NOMO-1 treated with dmso at 0.1 percent for 144 hours (cell line): ENCODE results near the gene CCIN.

Source experiments
- DNase-seq: peaks from one replicate; lab custom pipeline; 2025; ENCODE audit not compliant: unreplicated experiment; lab: John Stamatoyannopoulos, UW

Gene CCIN

DNA sequence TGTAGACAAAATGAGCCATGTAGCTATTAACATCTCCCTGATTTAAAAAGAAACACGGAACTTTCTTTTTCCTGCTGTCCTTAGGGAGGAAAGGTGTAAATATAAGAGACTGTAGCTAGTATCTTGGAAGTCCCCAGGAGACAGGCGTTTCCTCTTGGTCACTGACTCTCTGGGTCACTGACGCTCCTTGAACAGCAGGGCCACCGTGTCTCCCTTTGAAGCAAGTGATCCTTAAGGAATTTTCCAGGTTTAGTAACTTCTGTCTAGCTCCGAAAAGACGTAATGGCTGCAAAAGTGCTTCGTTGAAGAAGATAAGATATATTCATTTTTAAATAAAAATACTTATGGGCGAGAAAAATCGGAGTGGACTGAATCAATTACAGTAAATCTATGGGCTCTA, 20.8 kb downstream of the CCIN start:
- DNase-seq = no peak

DNA sequence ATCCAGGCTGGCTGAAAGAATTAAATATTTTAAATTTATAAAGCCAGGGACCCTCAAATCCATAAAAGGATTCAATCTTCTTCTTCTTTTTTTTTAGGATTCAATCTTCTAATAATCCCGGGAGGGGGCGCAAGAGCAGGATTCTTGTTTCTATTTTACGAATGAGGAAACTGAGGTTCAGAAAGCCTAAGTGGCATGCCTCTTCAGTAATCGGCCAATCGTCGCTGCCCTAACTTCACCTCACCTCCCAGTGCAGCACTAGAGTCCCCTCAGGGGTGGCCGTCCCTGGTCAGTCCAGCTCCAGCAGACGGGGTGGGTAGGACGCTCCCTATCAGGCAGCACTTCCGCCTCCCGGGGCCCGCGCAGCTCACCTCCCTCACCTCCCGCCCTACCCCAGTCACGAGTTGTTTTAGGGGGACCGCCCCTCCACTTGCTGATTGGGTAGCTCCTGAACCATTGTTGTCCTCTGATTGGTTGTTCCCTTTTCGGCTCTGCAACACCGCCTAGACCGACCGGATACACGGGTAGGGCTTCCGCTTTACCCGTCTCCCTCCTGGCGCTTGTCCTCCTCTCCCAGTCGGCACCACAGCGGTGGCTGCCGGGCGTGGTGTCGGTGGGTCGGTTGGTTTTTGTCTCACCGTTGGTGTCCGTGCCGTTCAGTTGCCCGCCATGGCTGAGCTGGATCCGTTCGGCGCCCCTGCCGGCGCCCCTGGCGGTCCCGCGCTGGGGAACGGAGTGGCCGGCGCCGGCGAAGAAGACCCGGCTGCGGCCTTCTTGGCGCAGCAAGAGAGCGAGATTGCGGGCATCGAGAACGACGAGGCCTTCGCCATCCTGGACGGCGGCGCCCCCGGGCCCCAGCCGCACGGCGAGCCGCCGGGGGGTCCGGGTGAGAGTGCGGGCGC, 21.5 kb downstream of the CCIN start, which contains the start of gene CLTA:
TSS of gene CLTA (plus strand) at position 534 of the 902 bp plus-strand sequence. CDS start at position 670, 136 bp downstream.
- peak; percentile 100 for DNase-seq

DNA sequence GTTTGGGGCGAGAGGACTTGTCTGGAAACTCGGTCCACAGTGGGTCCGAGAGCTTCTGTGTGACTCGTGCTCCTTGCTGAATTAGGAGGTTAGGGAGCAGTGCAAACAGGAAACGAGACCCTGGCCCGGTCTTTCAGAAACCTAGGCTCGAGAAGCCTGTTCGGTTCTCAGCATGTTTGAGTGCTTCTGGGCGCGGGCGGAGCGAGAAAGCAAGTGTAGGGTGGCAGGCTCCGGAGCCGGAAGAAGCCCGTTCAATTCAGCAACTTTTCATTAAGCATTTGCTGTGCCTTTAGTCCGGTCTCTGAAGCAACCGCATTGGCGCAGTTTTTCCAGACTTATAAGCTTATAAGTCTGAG, 22.1 kb downstream of the CCIN start:
- peak; percentile 36 for DNase-seq

DNA sequence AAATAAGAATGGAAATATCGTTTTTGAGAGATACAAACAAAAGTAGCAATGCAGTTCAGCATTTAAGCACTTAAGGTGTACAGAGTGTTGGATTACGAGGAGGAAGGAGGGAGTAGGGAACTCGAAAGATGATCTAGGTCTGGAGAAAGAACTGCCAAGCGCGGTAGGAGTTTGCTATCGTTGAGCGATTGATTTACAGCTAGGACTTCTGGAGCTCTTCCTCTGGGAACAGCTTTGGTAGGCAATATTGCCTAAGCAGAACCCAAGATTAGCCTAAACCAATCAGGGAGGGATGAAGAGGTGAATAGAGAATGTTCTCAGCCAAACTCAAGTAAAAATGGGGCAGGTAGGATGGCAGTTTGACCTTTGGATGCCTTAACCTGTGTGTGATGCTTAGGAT, 22.5 kb downstream of the CCIN start:
- no peak for DNase-seq

DNA sequence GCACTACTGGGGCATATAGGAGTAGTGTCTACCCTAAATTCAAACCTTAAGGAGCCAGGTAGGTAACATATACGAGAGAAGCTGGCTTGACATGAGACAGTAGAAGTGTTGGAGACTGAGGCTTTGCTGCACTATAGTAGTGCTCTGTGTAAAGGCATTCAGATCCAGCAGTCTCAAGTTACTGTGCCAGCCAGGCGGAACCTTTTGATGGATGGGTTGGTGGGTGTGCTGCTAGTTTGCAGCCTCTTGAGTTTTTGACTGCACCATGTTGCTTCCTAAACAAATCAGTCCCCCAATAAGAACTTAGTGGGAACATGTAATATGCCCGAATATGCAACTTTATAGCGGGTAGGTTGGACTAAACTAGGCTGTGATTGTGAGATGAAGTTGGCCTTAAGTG, 23.0 kb downstream of the CCIN start:
- DNase-seq = no peak

DNA sequence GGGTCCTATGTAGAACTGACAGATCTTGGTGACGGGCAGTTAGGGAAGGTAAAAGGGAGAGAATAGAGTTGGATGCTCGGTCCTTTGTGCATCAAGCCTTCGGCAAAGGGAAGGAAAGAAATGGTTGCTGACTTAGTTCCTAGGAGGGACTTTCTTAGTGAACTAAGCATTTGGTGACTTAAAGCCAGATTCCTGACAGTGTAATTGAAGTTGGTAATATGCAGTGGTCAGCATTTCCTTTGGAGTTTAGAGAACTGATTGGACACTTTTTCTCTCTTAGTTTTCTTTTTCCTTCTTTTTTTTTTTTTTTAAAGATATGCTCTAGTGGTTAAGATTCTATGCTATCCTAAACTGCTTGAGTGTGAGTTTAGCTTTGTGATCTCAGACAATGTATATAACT, 23.8 kb downstream of the CCIN start:
- DNase-seq = no peak

DNA sequence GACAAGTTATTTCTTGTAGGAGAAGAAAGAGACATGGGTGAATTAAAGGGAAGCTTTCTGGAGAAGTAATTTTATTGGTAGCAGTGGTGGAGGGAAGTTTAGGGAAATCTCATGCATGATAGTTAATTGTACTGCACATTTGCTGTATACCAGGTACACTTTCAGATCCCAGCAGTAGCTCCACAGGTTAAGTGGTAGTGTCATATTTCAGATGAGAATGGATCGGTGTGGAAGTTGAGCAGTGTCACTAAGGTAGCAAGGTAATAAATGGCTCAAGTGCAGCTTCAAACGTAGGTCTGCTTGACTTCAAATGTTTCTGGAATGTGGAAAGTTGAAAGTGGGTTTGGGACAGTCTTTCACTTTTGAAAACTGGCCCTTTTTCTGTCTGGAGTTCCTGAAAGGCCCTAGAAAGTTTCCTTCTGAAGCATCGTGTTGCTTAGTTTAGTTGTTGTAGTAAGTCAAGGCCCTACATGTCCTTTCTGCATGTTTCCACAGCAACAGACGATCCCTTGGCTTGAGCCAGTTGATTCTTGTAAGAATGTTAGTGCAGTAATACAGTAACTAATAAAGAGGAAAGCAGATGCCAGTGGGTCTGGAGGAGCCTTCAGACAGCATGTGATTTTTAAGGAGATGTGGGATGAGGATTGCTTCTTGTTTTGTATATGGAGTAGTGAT, 25.3 kb downstream of the CCIN start:
- DNase-seq = no peak

DNA sequence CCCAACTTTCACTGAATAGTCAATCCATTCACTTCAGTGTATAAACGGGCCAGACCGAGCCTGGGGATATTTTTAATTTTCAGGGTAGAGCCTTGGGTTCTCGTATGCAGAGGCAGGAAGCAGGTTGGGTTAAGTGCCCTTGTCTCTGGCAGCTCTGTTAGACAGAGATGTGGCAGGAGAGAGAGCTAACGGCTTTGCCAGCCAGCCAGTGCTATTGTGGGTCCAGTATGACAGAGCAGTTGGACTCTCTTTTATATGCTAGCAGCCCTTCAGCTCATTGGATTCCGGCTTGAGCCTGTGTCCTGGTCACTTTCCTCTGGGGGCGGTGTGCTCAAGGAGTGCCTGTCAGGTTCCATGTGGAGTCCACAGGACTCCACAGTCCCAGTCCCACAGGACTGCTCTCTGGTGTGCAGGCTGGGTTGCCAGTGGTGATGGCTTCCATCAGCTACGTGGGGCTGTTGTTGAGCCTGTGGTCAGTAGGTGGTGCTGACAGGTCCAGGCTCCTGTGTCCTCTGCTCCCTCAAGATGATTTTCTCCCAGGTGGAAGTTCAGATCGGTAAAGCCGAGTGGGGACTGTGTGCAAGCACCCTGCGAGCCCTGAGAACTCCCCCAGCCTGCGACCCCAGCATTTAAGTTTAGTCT, 35.8 kb downstream of the CCIN start:
- no peak for DNase-seq

DNA sequence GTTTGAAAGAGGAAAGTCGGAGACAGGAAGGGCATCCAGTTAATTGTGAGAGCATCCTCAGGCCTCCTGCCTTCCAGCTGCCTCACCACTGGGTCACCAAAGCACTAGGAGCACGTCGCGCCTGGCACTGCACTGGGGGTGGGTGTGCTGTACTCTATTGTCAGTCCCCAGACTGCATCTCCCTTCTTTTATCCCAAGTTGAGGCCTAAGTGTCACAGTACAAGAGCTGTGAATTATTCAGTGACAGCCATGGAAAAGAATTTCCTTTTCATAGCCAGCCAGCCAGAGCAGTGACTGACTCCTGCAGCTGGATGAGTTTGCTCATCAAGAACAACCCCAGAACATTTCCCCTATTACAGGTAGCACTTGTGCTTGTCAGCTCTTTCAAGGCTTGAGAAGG, 37.8 kb downstream of the CCIN start:
- DNase-seq = no peak

DNA sequence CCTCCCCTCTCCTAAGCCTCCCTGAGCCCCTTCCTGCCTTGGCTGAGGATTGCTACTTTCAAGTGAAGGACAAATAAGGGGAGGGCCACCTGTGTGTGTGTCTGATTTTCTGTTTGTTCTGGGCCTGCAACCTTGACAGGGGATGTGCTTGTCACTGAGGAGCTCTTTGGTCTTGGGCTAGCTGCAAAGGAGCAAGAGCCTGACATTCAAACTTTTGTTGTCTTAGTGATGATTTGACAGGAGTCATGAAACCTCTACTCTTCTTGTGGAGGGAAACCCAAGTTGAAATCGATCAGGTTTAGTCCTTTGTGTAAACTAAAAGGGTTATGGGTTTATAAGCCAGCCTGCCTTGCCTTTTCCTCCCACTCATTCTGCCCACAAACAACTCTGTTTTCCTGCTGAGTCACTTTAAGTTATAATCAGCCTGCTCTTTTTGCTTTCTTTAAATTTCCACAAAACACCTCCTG, 38.4 kb downstream of the CCIN start:
- DNase-seq = no peak

DNA sequence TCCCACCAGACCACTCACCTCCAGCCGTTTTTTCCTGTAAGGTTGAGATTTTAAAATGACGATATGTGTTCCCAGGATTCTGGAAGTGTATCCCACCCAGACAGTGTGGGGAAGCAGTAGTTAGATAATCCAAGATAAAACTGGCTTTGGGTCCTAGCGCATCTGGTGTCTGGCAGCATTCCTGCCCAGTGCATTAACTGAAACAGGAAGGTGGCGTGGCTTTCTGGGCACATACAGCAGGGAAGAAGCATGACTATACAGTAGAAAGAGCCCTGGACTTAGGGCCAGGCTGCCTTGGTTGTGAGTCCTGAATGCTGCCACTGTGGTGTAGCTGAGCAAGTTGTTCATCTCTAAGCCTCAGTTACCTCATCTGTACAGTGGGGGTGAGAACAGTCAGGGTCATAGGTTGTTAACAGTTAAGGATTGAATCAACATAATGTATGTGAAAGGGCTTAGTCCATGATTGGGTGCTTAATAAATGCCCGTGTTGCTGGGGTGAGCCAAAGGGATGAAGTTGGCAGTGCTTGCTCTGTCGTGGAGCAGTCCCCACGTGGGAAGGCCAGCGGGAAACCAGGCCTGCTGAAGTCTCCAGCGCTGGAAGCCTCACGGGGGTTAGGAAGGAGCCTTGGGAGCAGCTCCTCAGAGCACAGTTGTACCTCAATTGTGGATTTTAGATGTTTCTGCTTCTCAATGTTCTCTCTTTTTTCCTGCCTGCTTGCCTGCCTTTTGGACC, 39.5 kb downstream of the CCIN start:
- no peak for DNase-seq

DNA sequence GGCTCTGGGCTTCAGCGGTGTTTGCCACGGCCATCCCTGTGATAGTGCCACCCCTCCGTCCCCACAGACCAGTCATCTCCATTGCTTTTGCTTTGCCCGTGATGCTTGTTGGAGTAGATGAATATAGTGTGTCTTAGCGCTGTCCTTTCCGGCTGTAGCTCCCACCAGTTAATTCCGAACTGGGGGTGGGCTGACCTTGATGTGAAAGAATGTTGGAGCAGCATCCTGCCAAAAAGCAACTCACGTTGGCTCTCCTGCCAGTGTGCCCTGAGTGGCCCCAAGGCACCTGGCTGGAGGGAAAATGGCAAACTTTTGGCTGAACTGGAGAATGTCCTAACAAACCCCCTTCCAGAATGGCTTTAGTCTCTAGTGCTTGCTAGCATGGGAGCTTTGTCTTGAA, 41.5 kb downstream of the CCIN start:
- no peak for DNase-seq

DNA sequence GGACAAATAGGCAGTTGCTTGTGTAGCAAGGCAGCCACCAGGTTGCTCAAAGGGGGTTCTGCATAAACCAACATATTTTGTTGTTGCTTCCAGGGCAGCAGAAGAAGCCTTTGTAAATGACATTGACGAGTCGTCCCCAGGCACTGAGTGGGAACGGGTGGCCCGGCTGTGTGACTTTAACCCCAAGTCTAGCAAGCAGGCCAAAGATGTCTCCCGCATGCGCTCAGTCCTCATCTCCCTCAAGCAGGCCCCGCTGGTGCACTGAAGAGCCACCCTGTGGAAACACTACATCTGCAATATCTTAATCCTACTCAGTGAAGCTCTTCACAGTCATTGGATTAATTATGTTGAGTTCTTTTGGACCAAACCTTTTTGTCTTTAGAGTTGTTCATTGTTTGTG, 42.3 kb downstream of the CCIN start:
- no peak for DNase-seq

DNA sequence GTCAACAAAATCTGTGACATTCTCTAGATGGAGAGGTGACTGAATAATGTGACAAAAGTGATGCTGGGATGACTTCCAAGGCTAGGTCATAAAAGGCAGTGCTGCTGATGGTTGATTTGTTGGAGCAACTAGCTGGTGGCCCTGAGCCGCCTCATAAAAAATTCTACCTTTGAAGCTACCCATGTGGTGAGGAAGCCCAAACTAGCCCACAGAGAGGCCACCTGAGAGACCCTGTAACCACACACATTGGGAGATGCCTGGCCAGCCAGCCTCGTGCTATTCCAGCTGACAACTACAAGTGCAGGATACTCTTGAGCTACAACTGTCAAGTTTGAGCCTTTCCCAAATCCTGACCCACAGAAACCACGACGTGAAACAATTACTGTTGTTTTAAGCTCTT, 44.2 kb downstream of the CCIN start:
- DNase-seq = no peak

DNA sequence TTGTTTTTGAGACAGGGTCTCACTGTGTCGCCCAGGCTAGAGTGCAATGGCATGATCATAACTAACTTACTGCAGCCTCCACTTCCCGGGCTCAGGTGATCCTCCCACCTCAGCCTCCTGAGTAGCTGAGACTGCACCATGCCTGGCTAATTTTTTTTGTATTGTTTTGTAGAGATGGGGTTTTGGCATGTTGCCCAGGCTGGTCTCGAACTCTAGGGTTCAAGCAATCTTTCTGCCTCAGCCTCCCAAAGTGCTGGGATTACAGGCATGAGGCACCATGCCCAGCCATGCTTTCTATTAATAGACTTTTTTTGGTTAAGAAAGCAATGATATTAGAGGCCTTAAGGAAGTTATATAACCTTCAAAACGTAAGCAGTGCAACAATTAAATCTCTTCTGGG, 44.8 kb downstream of the CCIN start:
- DNase-seq = no peak

DNA sequence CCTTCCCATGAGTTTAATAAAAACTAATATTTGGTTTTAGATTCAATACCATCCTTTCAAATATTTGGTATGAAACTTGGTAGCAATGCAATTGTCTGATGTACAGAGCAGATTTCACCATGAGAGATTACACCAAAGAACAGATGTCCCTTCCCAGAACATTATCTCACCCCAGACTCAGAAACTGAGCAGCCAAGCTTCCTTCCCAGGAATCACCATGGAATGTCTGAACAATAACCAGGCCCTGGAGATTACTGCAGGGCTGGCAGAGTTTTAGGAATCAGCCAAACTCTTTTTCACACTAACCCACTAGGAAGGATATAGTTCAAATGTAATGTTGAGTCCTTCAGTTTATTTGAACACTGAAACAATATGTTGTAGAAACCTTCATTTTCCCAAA, 45.4 kb downstream of the CCIN start:
- no peak for DNase-seq

DNA sequence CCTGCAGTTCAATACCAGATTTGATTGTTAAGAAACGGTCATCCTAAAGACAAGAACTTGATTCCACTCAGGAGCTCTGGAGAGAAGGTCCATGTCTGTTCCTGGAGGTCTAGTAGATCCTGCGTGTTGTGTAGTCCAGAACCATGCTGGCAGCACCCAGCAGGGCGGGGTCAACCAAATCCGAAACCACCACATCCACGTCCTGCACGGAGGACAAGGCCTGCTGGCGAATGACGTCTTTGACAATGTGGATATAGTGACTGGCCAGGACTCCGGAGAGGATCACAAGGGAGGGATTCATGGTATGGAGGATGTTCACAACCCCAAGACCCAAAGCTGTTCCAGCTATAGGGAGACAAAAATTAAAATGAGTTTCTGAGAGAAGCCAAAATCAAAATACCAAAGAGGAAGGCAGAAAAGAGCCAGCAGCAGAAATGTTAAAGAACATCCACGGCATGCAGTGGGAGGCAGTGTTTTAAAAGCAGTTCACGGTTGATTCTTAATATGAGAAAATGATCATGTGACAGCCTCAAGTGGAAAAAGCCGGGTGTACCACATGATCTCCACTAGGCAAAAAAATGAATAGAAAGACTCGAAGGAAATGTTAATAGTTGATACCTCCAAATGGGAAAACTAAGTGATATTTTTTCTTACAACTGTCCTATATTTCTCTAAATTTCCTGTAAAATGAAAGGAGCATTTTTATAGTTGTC, 48.2 kb downstream of the CCIN start:
- no peak for DNase-seq

DNA sequence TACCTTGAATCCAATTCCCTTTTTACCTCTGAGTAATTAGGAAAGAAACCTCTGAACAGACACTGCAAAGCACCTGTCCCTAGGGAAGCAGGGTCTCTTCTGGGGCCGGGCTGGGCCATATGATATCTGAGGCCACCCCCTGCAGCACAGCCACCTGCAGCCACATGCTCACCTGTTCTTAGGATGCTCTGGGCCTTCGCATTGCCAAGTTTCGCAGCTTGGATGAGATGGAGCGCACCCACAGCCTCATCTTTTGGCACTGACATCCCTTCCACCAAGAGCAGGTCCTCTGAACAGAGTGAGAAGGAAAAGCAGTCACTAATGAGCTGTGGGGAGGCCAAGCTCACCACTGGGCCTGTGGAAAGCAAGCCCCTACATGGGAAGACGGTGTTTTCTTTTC, 48.8 kb downstream of the CCIN start:
- DNase-seq = no peak

DNA sequence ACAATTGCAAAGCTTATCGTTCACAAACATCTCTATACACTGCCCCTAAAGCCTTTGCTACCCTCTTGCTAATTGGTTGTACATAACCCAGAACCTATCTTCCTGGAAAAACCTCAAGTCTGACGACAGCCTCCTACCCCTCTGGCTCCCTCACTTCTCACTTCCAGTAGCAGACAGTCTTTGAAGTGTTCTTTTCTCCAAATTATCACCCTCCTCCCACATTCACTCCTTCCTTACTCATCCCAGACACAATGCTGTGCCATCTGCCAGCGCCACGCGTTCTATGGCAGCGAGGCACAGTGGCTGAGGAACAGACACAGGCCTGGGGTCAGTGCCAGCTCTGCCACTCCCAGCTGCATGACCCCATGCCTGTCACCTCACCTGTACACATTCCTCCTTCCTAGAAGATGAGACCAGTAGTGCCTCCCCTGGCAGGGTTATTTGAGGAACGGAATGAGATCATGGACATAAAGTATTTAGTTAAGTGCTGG, 49.3 kb downstream of the CCIN start:
- DNase-seq = no peak
